ENCODE results near the gene NPAS4.

The NPAS4 gene

DNA sequence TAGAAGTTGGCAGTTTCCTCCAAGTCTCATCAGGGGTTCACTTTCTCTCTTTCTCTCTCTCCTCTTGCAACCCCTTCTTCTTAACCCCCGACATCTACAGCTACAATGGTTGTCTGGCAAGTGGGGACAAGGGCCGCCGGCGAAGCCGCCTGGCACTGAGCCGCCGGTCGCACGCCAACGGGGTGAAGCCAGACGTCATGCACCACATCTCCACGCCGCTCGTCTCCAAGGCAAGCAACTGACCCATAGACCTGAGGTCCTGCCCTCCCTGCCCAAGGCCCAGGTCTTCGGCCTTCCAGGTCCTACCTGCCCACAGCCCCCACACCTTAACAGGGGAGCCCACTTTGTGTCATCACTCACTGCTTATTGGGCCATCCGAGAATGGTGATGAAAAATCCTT, 50.3 kb downstream of the NPAS4 start:
- TF ChIP-seq, protein P1, sequence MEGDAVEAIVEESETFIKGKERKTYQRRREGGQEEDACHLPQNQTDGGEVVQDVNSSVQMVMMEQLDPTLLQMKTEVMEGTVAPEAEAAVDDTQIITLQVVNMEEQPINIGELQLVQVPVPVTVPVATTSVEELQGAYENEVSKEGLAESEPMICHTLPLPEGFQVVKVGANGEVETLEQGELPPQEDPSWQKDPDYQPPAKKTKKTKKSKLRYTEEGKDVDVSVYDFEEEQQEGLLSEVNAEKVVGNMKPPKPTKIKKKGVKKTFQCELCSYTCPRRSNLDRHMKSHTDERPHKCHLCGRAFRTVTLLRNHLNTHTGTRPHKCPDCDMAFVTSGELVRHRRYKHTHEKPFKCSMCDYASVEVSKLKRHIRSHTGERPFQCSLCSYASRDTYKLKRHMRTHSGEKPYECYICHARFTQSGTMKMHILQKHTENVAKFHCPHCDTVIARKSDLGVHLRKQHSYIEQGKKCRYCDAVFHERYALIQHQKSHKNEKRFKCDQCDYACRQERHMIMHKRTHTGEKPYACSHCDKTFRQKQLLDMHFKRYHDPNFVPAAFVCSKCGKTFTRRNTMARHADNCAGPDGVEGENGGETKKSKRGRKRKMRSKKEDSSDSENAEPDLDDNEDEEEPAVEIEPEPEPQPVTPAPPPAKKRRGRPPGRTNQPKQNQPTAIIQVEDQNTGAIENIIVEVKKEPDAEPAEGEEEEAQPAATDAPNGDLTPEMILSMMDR (IDR thresholded peaks at IDR 0.05; ENCODE audit: insufficient read depth, low read depth, low read length, missing control alignments) = no peak
- DNase-seq (ENCODE audit: low read depth) = no peak
- H3K4me3 ChIP-seq (ENCODE audit: low read length) = no peak overlapping the region

DNA sequence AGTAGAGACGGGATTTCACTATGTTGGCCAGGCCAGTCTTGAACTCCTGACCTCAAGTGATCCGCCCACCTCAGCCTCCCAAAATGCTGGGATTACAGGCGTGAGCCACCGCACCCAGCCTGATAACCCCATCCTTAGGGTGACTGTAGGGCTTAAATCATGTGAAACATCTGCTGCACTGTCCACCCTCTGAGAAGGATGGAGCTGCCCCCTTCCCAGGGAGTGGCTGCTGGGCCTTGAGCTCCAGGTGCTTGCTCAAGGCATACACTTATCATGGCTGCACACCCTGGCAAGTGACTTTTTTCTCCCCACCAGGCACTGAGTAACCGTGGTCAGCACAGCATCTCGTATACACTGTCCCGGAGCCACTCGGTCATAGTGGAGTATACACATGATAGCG, 51.2 kb downstream of the NPAS4 start:
- DNase-seq (ENCODE audit: low read depth) = no peak
- no peak overlapping the region for H3K4me3 ChIP-seq (ENCODE audit: low read length)
- TF ChIP-seq, protein P1 (IDR thresholded peaks at IDR 0.05; ENCODE audit: insufficient read depth, low read depth, low read length, missing control alignments) = no peak

DNA sequence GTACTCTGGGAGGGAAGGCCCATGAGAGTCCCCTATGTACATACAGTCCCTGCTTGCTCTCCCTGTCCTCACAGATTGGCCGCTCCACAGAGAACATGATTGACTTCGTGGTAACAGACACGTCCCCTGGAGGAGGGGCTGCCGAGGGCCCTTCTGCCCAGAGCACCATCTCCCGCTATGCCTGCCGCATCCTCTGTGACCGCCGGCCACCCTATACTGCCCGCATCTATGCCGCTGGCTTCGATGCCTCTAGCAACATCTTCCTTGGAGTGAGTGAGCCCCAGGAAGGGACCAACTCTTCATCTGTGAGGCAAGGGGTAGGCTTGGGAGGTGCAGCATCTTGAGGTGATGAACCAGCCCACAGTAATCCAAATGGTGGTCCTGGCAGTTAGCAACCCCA, 52.3 kb downstream of the NPAS4 start:
- DNase-seq (ENCODE audit: low read depth) = no peak
- H3K4me3 ChIP-seq (ENCODE audit: low read length) = no peak overlapping the region
- TF ChIP-seq, protein P1 (IDR thresholded peaks at IDR 0.05; ENCODE audit: insufficient read depth, low read depth, low read length, missing control alignments) = no peak

DNA sequence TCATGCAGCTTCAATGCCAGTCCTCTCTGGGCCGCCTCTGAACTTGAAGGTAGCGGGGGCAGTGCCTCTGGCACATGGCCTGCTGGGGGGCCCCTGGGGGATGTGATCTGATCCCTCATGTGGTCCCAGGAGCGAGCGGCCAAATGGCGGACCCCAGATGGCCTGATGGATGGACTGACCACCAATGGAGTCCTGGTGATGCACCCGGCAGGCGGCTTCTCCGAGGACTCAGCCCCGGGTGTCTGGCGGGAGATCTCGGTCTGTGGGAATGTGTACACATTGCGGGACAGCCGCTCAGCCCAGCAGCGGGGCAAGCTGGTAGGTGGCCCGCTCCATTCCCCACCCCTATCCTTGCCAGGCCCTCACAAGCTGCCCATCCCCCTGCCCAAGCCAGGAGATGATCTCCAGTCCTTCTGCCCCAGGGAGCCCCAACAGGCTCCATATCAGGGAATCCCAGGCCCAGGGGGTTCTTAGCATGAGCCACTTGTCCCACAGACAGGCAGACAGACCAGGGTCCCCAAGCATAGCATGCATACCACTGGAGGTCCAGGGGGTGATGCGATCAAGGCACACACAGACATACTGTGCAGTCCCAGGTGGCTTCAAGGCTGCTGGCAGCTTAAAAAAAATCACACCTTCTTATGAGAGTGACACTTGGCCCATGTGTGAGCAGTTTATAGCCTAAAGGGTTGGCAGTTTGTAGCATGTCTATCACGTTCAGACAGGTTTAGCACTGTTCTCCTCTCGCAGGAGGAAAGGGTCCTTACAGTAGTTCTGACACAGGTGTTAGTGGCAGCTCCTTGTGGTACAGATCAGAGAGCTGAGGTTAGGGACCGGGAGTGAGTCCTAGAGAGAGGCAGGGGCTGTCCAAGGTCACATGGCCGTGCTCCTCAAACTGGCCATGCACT, 53.0 kb downstream of the NPAS4 start:
- DNase-seq (ENCODE audit: low read depth) = peak; percentile 78

DNA sequence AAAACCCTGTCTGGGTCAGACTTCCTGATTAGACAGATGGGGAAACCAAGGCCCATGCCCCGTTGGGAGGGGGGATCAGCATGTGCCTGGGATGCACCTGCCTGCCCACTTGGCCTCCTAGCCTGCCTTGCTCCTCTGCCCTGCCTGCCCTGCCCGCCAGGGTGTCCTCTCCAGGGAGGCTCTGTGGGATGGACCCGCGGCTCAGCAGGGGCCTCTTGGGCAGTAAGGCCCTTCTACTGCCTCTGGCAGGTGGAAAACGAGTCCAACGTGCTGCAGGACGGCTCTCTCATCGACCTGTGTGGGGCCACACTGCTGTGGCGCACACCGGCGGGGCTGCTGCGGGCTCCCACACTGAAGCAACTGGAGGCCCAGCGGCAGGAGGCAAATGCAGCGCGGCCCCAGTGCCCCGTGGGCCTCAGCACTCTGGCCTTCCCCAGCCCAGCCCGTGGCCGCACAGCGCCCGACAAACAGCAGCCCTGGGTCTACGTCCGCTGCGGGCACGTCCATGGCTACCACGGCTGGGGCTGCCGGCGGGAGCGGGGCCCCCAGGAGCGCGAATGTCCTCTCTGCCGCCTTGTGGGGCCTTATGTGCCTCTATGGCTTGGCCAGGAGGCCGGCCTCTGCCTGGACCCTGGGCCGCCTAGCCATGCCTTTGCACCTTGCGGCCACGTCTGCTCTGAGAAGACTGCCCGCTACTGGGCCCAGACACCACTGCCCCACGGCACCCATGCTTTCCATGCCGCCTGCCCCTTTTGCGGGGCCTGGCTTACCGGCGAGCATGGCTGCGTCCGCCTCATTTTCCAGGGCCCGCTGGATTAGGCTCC, 54.7 kb downstream of the NPAS4 start:
- no peak overlapping the region for H3K4me3 ChIP-seq (ENCODE audit: low read length)
- TF ChIP-seq, protein P1 (IDR thresholded peaks at IDR 0.05; ENCODE audit: insufficient read depth, low read depth, low read length, missing control alignments) = no peak
- DNase-seq (ENCODE audit: low read depth) = no peak

More for the DNA sequence above, 53.0 kb downstream of the NPAS4 start:
- H3K4me3 ChIP-seq (ENCODE audit: low read length) = no peak overlapping the region
- TF ChIP-seq, protein P1 (IDR thresholded peaks at IDR 0.05; ENCODE audit: insufficient read depth, low read depth, low read length, missing control alignments) = no peak
